ENCODE data around the gene KCTD19. TPM values are rescaled to one million over a fixed set of nuclear protein-coding genes. Genes with fewer than 3 reads are reported as not detected.

The KCTD19 gene
- total RNA-seq, 2 experiments from 2014 or later, result not detected

DNA sequence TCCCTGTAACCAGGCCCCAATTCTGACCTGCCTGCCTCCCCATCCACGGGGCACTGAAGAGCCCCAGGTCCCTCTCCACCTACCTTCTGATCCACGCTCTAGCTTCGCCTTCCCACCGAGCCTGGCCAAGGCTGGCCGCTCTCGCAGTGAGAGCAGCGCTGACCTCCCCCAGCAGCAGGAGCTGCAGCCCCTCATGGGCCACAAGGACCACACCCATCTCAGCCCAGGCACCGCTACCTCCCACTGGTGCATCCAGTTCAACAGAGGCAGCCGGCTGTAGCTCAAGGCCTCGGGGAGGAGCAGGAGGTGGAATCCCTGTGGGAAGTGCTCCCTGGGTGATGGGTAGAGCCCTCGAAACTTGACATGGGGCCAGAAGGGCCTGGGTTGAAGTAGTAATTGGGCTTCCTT lies 55.6 kb downstream of the KCTD19 start:
- Histone ChIP-seq H3K36me3 (ENCODE audit: insufficient read depth, low read length) (no peaks in the 10 kb centered on the region), H3K4me3 (ENCODE audit: low read length) (no peak overlapping the region), H3K9me3 (ENCODE audit: control insufficient read depth in 1 of 2, insufficient read depth in 1 of 2, low read length in 2 of 2) (no peaks in the 10 kb centered on the region), H3K4me1 (ENCODE audit: insufficient read depth, low read length) (no peaks in the 10 kb centered on the region), H3K27me3 (ENCODE audit: control insufficient read depth in 1 of 2, insufficient read depth in 2 of 2, low read length in 2 of 2) (no peaks in the 10 kb centered on the region), H3K27ac (ENCODE audit: low read depth in 1 of 2, low read length in 2 of 2) (no peak overlapping the region)
- H3K27ac Mint-ChIP-seq, result no peak overlapping the region
- no peak overlapping the region for H3K4me3 Mint-ChIP-seq
- H3K4me1 Mint-ChIP-seq (ENCODE audit: low read depth), result no peaks in the 10 kb centered on the region
- intact Hi-C loops (cut with DNase I, micrococcal nuclease), result no loop called here
- DNase-seq (no peak), ATAC-seq (ENCODE audit: poor library complexity) (no peak)
- POLR2A ChIA-PET, result no interaction called here
- peaks cover 2% of the 10 kb centered on the region for H3K36me3 Mint-ChIP-seq (ENCODE audit: low read depth)
- CTCF ChIA-PET, result no interaction called here
- no peaks in the 10 kb centered on the region for H3K9me3 Mint-ChIP-seq
- TF ChIP-seq, protein P1, sequence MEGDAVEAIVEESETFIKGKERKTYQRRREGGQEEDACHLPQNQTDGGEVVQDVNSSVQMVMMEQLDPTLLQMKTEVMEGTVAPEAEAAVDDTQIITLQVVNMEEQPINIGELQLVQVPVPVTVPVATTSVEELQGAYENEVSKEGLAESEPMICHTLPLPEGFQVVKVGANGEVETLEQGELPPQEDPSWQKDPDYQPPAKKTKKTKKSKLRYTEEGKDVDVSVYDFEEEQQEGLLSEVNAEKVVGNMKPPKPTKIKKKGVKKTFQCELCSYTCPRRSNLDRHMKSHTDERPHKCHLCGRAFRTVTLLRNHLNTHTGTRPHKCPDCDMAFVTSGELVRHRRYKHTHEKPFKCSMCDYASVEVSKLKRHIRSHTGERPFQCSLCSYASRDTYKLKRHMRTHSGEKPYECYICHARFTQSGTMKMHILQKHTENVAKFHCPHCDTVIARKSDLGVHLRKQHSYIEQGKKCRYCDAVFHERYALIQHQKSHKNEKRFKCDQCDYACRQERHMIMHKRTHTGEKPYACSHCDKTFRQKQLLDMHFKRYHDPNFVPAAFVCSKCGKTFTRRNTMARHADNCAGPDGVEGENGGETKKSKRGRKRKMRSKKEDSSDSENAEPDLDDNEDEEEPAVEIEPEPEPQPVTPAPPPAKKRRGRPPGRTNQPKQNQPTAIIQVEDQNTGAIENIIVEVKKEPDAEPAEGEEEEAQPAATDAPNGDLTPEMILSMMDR (IDR thresholded peaks at IDR 0.05), result no peak
- H3K27me3 Mint-ChIP-seq, result no peaks in the 10 kb centered on the region

DNA sequence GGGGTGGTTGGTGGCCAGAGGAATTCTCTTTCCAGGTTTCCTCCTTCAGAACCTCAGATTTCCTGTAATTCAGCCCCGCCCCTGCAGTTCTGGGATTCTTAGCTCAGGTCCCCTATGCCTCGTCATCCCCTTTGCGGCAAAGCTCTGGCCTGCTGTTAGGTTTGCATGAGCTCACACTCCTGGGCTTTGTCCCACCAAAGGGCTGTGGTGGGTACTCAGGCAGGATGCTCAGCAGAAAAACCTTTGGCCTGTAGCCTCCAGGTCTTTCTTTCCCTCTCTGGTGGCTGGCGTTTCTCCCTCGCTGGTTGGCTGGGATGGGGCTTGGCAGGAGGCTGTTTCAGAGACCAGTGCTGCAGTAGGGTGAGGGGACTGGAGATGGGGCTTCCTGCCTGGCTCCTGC lies 56.8 kb downstream of the KCTD19 start:
- Mint-ChIP-seq H3K36me3 (ENCODE audit: low read depth) (no peaks in the 10 kb centered on the region), H3K4me1 (ENCODE audit: low read depth) (no peaks in the 10 kb centered on the region), H3K27me3 (no peaks in the 10 kb centered on the region), H3K27ac (no peak overlapping the region), H3K9me3 (no peaks in the 10 kb centered on the region), H3K4me3 (no peak overlapping the region)
- Histone ChIP-seq H3K4me1 (ENCODE audit: insufficient read depth, low read length) (no peaks in the 10 kb centered on the region), H3K36me3 (ENCODE audit: insufficient read depth, low read length) (no peaks in the 10 kb centered on the region), H3K27ac (ENCODE audit: low read depth in 1 of 2, low read length in 2 of 2) (no peak overlapping the region), H3K9me3 (ENCODE audit: control insufficient read depth in 1 of 2, insufficient read depth in 1 of 2, low read length in 2 of 2) (no peaks in the 10 kb centered on the region), H3K4me3 (ENCODE audit: low read length) (no peak overlapping the region), H3K27me3 (ENCODE audit: control insufficient read depth in 1 of 2, insufficient read depth in 2 of 2, low read length in 2 of 2) (no peaks in the 10 kb centered on the region)
- TF ChIP-seq, protein P1 (IDR thresholded peaks at IDR 0.05), result no peak
- intact Hi-C loops (cut with DNase I, micrococcal nuclease), result loop anchor here in 1 of 2 experiments (10.0 kb wide), 2 partner anchors 125 to 195 kb away; partner anchors contain the start of gene TPPP3
- ATAC-seq (ENCODE audit: poor library complexity) (no peak), DNase-seq (no peak)
- CTCF ChIA-PET, result no interaction called here
- POLR2A ChIA-PET, result no interaction called here

DNA sequence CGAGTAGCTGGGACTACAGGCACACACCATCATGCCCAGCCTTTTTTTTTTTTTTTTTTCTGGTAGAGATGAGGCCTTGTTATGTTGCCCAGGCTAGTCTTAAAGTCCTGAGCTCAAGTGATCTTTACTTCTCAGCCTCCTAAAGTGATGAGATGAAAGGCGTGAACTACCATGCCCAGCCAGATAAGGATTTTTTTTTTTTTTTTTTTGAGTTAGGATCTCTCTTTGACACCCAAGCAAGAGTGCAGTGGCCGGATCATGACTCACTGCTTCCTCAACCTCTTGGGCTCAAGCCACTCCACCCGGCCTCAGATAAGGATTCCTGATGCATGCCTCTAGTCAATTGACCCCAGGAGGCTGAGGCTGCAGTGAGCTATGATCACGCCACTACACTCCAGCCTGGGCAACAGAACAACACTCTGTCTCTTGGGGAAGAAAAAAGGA lies 58.4 kb downstream of the KCTD19 start:
- TF ChIP-seq, protein P1 (IDR thresholded peaks at IDR 0.05), result no peak
- H3K36me3 Mint-ChIP-seq (ENCODE audit: low read depth), result no peaks in the 10 kb centered on the region
- ChIA-PET CTCF (no interaction called here), POLR2A (no interaction called here)
- H3K4me1 Mint-ChIP-seq (ENCODE audit: low read depth), result no peaks in the 10 kb centered on the region
- no peaks in the 10 kb centered on the region for H3K4me1 ChIP-seq (ENCODE audit: insufficient read depth, low read length)
- ATAC-seq (ENCODE audit: poor library complexity) (no peak), DNase-seq (no peak)
- H3K27ac ChIP-seq (ENCODE audit: low read depth in 1 of 2, low read length in 2 of 2), result no peak overlapping the region
- no peaks in the 10 kb centered on the region for H3K9me3 Mint-ChIP-seq
- H3K27me3 Mint-ChIP-seq, result no peaks in the 10 kb centered on the region
- H3K9me3 ChIP-seq (ENCODE audit: control insufficient read depth in 1 of 2, insufficient read depth in 1 of 2, low read length in 2 of 2), result no peaks in the 10 kb centered on the region
- H3K36me3 ChIP-seq (ENCODE audit: insufficient read depth, low read length), result no peaks in the 10 kb centered on the region
- no peak overlapping the region for H3K4me3 ChIP-seq (ENCODE audit: low read length)
- no peak overlapping the region for H3K27ac Mint-ChIP-seq
- no peak overlapping the region for H3K4me3 Mint-ChIP-seq
- peaks cover 0 to 1% of the 10 kb centered on the region in 2 experiments for H3K27me3 ChIP-seq (ENCODE audit: control insufficient read depth in 1 of 2, insufficient read depth in 2 of 2, low read length in 2 of 2)
- intact Hi-C loops (cut with DNase I, micrococcal nuclease), result loop anchor here in 1 of 2 experiments (10.0 kb wide), 2 partner anchors 127 to 197 kb away; partner anchors contain the start of gene TPPP3

Measured in CD4-positive, alpha-beta T cell (primary cell).